ENCODE results near the gene ABCC12.

The ABCC12 gene

DNA sequence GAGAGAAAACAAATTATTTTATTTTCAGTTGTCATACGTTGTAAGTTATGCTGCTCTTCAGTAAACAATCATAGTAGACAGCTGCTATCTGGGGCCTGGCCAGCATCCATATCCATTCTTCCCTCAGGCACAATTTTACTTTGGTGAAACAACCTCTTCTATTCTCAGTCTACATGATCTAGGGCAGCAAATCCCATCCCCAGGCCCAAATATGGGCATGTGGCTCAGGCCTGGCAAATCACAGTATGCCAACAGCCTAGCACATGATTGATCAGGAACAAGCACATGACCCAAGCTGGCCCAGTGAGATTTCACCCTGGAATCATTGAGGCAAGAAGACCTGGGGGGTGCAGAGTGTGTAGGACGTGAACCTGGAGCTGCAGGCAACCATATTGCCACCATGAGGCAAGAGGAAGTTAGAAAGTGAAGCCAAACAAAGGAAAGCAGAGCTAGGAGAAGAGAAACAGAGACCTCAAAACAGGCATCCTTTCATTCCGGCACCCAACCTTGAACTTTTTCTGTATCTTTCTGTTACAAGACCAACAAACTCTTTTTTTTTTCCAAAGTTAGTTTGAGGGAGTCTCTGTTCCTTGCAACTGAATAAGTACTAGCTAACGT lies 10.3 kb upstream of the ABCC12 start:
- no peak for DNase-seq (ENCODE audit: low read depth in 2 of 2)

- DNase-seq (ENCODE audit: low read depth in 2 of 2) = peak; percentile 41 to 65
Measured at GRCh38 chr16:48164907-48165715, 9.3 kb upstream of the ABCC12 start.

GRCh38 chr16:48162839-48163410 lies 7.1 kb upstream of the ABCC12 start:
- no peak for DNase-seq (ENCODE audit: low read depth in 2 of 2)

- DNase-seq (ENCODE audit: low read depth in 2 of 2) = no peak
Measured at GRCh38 chr16:48161906-48162305, 6.1 kb upstream of the ABCC12 start.

GRCh38 chr16:48160575-48160974 lies 4.8 kb upstream of the ABCC12 start:
- no peak for DNase-seq (ENCODE audit: low read depth in 2 of 2)

DNA sequence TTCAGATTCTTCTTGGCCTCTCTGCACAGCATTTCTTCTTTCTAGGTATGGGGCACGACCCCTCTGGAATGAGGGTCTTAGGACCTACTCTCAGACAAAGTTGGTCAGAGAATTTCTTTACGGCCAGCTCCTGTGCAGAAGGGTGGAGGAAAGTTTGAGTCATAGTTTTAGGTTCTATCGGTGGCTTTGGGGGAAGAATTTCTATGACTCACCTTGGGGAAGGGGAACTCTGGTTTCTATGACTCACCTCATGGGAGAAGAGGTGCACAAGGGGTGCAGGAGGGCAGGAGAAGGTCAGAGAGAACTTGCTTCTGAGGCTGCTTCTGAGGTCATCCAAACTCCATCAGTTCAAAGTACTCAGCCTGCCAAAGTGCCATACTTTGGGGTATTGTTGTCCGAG lies 2.5 kb upstream of the ABCC12 start:
- DNase-seq (ENCODE audit: low read depth in 2 of 2) = peak; percentile 24 to 33

DNA sequence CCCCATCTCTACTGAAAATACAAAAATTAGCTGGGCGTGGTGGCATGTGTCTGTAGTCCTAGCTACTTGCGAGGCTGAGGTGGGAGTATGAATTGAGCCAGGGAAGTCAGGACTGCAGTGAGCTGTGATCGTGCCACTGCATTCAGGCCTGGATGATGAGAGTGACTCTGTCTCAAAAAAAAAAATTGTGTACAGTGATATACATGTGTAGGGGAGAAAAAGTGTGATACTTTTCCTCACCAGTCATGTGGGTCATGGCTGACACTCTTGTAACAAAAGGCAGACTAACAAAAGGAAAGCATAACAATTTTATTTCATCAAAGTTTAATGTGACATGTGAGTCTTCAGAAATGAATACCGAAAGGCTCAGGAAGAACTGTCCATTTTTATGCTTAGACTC lies 2.0 kb upstream of the ABCC12 start:
- DNase-seq (ENCODE audit: low read depth in 2 of 2) = no peak

DNA sequence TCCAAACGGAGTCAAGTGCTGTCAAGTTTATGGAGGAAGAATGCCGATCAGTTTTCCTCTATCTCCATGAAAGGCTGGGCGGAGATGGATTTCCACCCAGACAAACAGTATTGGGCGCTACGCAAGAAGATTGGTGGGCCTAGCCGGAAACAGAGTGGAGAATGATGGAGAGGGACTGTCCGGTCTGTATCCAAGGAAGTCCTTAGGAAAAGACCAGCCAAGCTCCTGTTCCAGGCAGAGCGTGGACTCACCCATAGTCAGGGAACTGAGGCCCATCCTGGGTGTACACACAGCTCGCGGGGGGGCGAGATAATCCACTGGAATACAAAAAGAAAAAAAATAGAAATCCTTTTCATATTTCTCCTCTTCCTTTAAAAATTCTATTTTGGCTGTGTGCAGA lies 1.5 kb upstream of the ABCC12 start:
- no peak for DNase-seq (ENCODE audit: low read depth in 2 of 2)

DNA sequence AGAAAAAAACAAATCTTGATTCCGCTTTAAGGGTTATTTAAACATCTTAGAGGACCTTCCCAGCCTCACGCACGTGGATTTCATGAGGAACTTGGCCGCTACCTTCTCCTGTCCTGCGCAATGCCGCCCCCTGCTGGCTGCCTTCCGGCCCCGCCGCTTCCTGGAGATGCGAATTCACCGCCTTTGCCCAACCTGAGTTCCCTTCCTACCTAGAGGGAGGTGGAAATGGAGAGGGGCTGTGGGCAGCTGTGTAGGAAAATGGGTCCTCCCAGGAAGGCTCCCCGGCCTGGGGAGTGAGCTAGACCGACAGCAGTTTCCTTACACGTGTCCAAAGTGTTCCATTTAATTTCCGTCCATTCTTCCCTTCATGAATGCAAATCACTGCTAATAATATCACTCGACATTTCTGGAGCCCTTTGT lies 1.0 kb upstream of the ABCC12 start:
- DNase-seq (ENCODE audit: low read depth in 2 of 2) = peak; percentile 74 to 90

- DNase-seq (ENCODE audit: low read depth in 2 of 2) = no peak
Measured at GRCh38 chr16:48153774-48154173, 2.0 kb downstream of the ABCC12 start.

GRCh38 chr16:48152226-48152625 lies 3.6 kb downstream of the ABCC12 start:
- DNase-seq (ENCODE audit: low read depth in 2 of 2) = no peak

DNA sequence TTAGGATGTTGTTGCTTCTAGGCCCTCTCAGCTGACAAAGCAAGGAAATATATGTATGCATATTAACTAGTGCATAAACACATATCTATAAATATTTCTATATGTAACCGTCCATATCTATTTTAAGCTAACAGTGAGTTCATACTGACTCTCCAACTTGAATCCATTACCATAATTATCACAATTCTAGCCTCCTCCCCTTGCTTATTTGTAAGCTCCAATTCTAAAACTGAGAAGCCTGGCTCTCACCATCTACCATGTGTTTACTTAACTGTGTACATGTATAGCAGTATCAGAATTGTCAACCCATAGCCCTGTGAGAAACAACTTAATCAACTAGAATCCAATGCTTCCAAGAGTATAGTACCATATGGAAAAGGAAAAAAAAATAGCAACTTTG lies 5.1 kb downstream of the ABCC12 start:
- no peak for DNase-seq (ENCODE audit: low read depth in 2 of 2)

DNA sequence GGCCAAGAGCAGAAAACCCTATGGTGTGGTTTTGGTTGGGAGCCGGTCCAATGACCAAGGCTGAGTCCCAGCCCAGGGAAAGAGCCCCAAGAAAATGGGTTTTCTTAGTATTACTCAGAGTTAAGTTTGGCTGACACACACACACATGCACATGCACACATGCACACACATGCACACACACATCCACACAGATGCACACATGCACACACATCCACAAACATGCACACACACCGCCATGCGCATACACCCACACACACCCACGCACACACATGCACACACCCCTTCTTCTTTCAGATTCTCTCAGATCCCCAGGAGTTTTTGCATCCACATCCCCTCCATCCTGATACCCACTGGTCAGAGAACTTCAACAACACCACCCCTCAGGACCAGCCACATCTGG lies 9.1 kb downstream of the ABCC12 start:
- no peak for DNase-seq (ENCODE audit: low read depth in 2 of 2)

- no peak for DNase-seq (ENCODE audit: low read depth in 2 of 2)
Measured at GRCh38 chr16:48146131-48146530, 9.7 kb downstream of the ABCC12 start.

DNA sequence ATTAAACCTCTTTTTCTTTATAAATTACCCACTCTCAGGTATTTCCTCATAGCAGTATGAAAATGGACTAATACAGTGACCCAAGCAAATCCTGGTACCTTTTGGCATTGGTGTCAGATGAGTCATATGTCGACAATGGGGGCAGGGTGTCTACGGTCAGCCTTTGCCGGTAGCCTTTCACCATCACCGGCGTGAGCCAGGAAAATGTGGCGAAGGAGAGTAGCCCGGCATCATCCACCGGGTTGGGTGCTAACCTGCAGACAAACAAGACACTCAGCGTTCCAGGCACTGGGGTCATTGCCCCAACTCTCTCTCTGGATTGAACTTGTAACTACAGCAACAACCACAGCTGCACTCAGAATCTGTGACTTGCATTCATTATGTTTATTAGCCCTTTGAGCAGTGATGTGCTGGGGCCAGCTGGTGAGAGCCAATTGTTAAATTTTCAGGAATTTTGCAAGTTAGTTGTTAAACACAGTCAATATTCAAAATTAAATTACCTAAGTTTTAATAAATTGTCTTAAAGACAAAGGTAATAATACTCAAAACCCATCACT lies 11.9 kb downstream of the ABCC12 start:
- DNase-seq (ENCODE audit: low read depth in 2 of 2) = no peak

GRCh38 chr16:48140821-48141220 lies 15.0 kb downstream of the ABCC12 start:
- DNase-seq (ENCODE audit: low read depth in 2 of 2) = no peak

DNA sequence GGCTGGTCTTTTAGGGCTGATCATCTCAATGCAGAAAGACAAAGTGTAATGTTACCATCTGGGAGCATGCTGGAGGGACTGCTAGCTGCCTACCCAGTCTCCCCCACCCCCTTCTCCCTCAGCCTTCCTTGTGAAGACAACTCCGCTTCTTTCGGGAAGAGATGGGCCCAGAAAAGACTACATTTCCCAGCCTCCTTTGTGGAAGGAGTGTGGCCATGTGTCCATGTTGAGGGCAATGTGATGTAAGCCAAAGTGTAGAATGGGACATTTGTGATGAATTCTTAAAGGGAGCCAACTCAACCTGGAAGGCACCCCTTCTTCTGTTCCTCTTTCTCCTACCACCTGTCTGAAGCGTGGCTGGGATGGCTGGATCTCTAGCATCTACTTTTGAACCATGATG lies 16.3 kb downstream of the ABCC12 start:
- no peak for DNase-seq (ENCODE audit: low read depth in 2 of 2)

DNA sequence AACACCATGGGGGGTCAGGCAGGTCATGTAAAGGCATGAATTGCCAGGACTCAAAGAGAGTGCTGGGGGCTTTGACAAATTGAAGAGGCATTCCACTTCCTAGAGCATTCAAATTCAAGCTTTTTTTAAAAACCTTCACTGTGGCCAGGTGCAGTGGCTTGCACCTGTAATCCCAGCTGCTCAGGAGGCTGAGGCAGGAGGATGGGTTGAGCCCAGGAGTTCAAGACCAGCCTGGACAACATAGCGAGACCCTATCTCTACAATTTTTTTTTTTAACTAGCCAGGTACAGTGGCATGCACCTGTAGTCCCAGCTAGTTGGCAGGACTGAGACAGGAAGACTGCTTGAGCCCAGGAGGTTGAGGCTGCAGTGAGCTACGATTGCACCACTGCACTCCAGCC lies 17.2 kb downstream of the ABCC12 start:
- DNase-seq (ENCODE audit: low read depth in 2 of 2) = no peak

DNA sequence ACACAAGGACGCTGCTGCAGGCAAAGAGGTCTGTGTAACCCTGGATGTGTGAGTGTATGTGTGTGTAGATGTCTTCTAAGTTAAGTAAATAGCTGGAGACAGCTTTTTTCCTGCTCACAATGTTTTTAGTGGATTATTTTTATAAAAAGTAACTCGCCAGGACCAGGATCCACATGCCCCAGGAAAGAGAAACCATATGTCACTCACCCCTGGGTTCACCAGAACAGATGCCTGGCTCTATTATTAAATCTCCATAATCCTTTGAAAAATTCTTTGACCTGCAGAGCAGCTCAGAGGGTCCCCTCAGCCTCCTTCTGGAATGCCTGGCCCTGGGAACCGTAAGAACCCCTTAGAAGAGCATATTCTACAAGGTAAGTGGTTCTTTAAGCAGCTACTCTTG lies 18.0 kb downstream of the ABCC12 start:
- DNase-seq (ENCODE audit: low read depth in 2 of 2) = no peak

DNA sequence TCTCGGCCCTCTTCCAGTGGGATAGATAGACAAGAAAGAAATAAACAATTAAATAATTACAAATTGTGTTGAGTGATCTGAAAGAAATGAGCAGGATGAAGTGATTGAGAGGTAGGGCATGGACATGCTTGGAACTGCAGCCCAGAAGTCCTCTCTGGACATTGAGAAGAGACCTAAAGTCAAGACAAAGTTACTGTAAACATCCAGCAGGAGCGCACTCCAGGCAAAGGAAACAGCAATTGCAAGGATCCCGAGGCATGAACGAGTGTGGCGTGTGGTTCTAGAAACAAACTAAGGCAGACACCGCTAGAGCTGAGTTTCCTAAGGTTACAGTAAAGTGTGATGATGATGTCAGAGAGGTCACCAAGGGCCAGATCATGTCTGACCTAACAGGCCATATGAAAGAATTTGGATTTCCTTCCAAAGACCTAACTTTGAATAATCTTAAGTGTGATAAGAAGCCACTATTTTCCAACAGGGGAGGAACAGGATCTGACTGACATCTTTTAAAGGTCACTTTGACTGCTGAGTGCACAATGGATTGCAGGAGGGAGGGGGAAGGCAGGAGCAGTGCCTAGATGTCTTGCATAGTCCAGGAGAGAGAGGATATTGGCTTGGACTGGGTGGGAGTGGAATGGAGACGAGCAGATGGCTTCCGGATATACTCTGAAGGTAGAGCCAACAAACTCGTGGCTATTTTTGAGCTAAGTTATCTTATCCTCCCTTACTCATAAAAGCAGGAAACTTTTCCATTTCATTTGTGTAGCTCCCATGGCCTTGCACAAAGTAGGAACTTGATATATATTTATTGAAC lies 19.0 kb downstream of the ABCC12 start:
- DNase-seq (ENCODE audit: low read depth in 2 of 2) = no peak

- no peak for DNase-seq (ENCODE audit: low read depth in 2 of 2)
Measured at GRCh38 chr16:48133455-48134211, 22.2 kb downstream of the ABCC12 start.

Data from stimulated activated CD4-positive, alpha-beta T cell treated with anti-CD3 and anti-CD28 coated beads, Interleukin-12 subunit alpha, Interleukin-12 subunit beta, amount 100 ng/mL, for 24 hours (primary cell).